CD14-positive monocyte (primary cell): ENCODE data around the gene NBEAL1. TPM values are rescaled to one million over a fixed set of nuclear protein-coding genes. Genes with fewer than 3 reads are reported as not detected.

Experiments used
- DNase-seq, 3 donors: peaks; one replicate each; pipeline ENCODE4 v3.0.0-alpha.2; 2011 to 2022
- H2AFZ ChIP-seq: 2 replicates; pipeline ENCODE4 v1.6.0; 2012; ENCODE audit warnings: mild to moderate bottlenecking, low read depth, low read length, inconsistent platforms; ENCODE audit not compliant: insufficient read depth, poor library complexity, severe bottlenecking
- H3K27ac ChIP-seq, 2 donors: 1 replicate in 1 of 2; 2 replicates in 1 of 2; pipeline ENCODE4 v1.5.1; 2012 to 2013; ENCODE audit warnings: low read length in 2 of 2, control low read depth in 1 of 2, inconsistent platforms in 1 of 2, low read depth in 1 of 2, mild to moderate bottlenecking in 1 of 2
- H3K27me3 ChIP-seq, 2 donors: one replicate each; pipeline versions ENCODE4 v1.6.0 to v1.6.1; 2011 to 2013; ENCODE audit warnings: low read length in 2 of 2; ENCODE audit not compliant: control insufficient read depth in 2 of 2, insufficient read depth in 2 of 2
- H3K36me3 ChIP-seq, 2 donors: replicated peaks in 1 of 2; 1 replicate in 1 of 2; 2 replicates in 1 of 2; pipeline versions ENCODE4 v1.5.1 to v1.6.1; 2012 to 2013; ENCODE audit warnings: low read length in 2 of 2, control low read depth in 1 of 2, inconsistent platforms in 1 of 2, mild to moderate bottlenecking in 1 of 2; ENCODE audit not compliant: insufficient read depth in 2 of 2, control insufficient read depth in 1 of 2
- H3K4me1 ChIP-seq, 2 donors: 1 replicate in 1 of 2; 2 replicates in 1 of 2; pipeline versions ENCODE4 v1.5.1 to v1.6.1; 2012 to 2013; ENCODE audit warnings: low read length in 2 of 2, control low read depth in 1 of 2, inconsistent platforms in 1 of 2, mild to moderate bottlenecking in 1 of 2, moderate library complexity in 1 of 2; ENCODE audit not compliant: insufficient read depth in 2 of 2, control insufficient read depth in 1 of 2
- H3K4me2 ChIP-seq: replicated peaks from 2 replicates; pipeline ENCODE3; 2012; ENCODE audit warnings: low read length, moderate library complexity, mild to moderate bottlenecking; ENCODE audit not compliant: poor library complexity, severe bottlenecking; ENCODE audit errors: extremely low read depth
- H3K4me3 ChIP-seq, 3 experiments: fragments of 200-600 bp in 1 of 3; sonication (generic) in 1 of 3; replicated peaks in 1 of 3; 1 replicate in 2 of 3; 2 replicates in 1 of 3; pipeline ENCODE4 v1.5.1; 2011 to 2013; ENCODE audit warnings: low read length in 3 of 3, mild to moderate bottlenecking in 3 of 3, control low read depth in 2 of 3, low read depth in 2 of 3, inconsistent platforms in 1 of 3, moderate library complexity in 1 of 3
- H3K79me2 ChIP-seq: 2 replicates; pipeline ENCODE4 v1.6.0; 2012; ENCODE audit warnings: mild to moderate bottlenecking, control low read depth, inconsistent platforms, low read length, moderate library complexity; ENCODE audit not compliant: insufficient read depth
- H3K9ac ChIP-seq: 2 replicates; pipeline ENCODE4 v1.6.0; 2017; ENCODE audit warnings: low read length, mild to moderate bottlenecking; ENCODE audit not compliant: insufficient read depth, poor library complexity, severe bottlenecking
- H3K9me3 ChIP-seq, 2 donors: replicated peaks in 1 of 2; 1 replicate in 1 of 2; 2 replicates in 1 of 2; pipeline versions ENCODE4 v1.5.1 to v1.6.1; 2012 to 2013; ENCODE audit warnings: low read length in 2 of 2, control low read depth in 1 of 2; ENCODE audit not compliant: control insufficient read depth in 1 of 2, insufficient read depth in 1 of 2
- H4K20me1 ChIP-seq: 2 replicates; pipeline ENCODE4 v1.6.0; 2012; ENCODE audit warnings: mild to moderate bottlenecking, low read length, control low read depth, moderate library complexity; ENCODE audit not compliant: insufficient read depth
- H3K27ac Mint-ChIP-seq, 7 donors: one replicate each; pipeline ENCODE4 v1.8.0; 2020; ENCODE audit warnings: mild to moderate bottlenecking in 7 of 7, mixed read lengths in 7 of 7, moderate library complexity in 6 of 7, inconsistent platforms in 2 of 7
- H3K27me3 Mint-ChIP-seq, 3 donors: one replicate each; pipeline ENCODE4 v1.8.0; 2021 to 2022; ENCODE audit warnings: low read depth in 3 of 3, mild to moderate bottlenecking in 3 of 3, mixed read lengths in 3 of 3, moderate library complexity in 3 of 3, inconsistent platforms in 1 of 3
- H3K36me3 Mint-ChIP-seq, 2 donors: one replicate each; pipeline ENCODE4 v1.8.0; 2020; ENCODE audit warnings: mixed read lengths in 2 of 2, inconsistent platforms in 1 of 2, mild to moderate bottlenecking in 1 of 2
- H3K4me1 Mint-ChIP-seq: one replicate; pipeline ENCODE4 v1.8.0; 2020; ENCODE audit warnings: mild to moderate bottlenecking, mixed read lengths
- H3K4me3 Mint-ChIP-seq, 2 donors: one replicate each; pipeline ENCODE4 v1.8.0; 2020; ENCODE audit warnings: mild to moderate bottlenecking in 2 of 2, mixed read lengths in 2 of 2, moderate library complexity in 1 of 2
- H3K9me3 Mint-ChIP-seq, 7 donors: one replicate each; pipeline ENCODE4 v1.8.0; 2020 to 2022; ENCODE audit warnings: mixed read lengths in 7 of 7, mild to moderate bottlenecking in 6 of 7, moderate library complexity in 6 of 7, inconsistent platforms in 2 of 7
- WGBS: methylation state at CpG from one replicate; pipeline ENCODE4 v1.1.5; 2013; ENCODE audit warnings: missing lambda C conversion rate; ENCODE audit not compliant: insufficient coverage; 5-methylcytosine and 5-hydroxymethylcytosine counted together
- intact Hi-C, 2 donors: fragments of 100-400 bp; cut with micrococcal nuclease; formaldehyde crosslinking; loops; one replicate each; pipeline versions ENCODE4 v1.15.0 to v1.15.1; 2023
- polyA plus RNA-seq, 3 donors: library from polyadenylated mRNA; depleted of rRNA in 1 of 3; unstranded in 2 of 3; stranded (reverse) in 1 of 3; fragments of 300-500 nt in 2 of 3; fragments of >200 nt in 1 of 3; fragmentation: Illumina TruSeq in 2 of 3; gene quantifications; 1 replicate in 2 of 3; 2 replicates in 1 of 3; pipeline ENCODE4 v1.2.3, GENCODE V29; 2012 to 2021
- TF ChIP-seq, protein P1 (sequence below): fragments of 200-600 bp; IDR thresholded peaks from one replicate; pipeline ENCODE4 v1.8.0; 2022; ENCODE audit warnings: antibody characterized with exemption, mild to moderate bottlenecking

Gene NBEAL1
- polyA plus RNA-seq, 3 donors: 2.5 to 5.3 (median 4.4) TPM

DNA sequence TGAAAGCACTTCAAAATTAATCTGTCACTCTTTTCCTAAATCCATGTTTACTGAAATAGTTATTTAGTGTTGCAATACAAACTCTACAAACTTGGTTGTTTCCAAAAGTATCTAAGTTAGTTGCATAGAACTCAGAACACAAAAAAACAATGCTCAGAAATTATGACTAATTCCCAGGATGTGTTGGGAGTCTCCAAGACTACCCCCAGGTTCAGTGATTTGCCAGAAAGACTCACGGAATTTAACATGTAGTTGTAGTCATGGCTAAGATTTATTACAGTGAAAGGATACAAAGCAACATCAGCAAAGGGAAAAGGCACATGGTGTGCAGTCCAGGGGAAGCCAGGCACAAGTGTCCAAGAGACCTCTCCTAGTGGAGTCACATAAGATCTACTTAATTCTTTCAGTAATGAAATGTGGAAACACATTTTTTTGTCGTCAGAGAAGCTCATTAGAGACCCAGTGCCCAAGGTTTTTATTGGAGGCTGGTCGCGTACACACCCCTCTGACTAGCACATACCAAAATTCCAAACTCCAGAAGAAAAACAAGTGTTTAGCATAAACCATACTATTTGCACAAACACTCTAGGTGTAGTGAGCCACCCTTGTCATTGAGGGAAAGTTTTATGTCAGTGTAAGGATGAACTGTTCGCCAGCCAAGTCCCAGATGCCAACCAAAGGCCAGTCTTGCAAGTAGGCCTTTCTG lies 180.8 kb downstream of the NBEAL1 start:
- Histone ChIP-seq H2AFZ (no peak overlapping the region), H3K4me1 (no peaks in the 10 kb centered on the region), H3K79me2 (no peaks in the 10 kb centered on the region), H4K20me1 (no peaks in the 10 kb centered on the region), H3K4me3 (no peak overlapping the region), H3K27ac (no peak overlapping the region), H3K9ac (no peak overlapping the region), H3K36me3 (peaks cover 6 to 22% of the 10 kb centered on the region in 2 donors), H3K4me2 (no peak overlapping the region), H3K9me3 (no peaks in the 10 kb centered on the region), H3K27me3 (no peaks in the 10 kb centered on the region)
- Mint-ChIP-seq H3K36me3 (peaks cover 27 to 45% of the 10 kb centered on the region in 2 donors), H3K4me1 (no peaks in the 10 kb centered on the region), H3K27ac (no peak overlapping the region), H3K27me3 (no peaks in the 10 kb centered on the region), H3K9me3 (peaks cover 0 to 2% (median 0%) of the 10 kb centered on the region in 7 donors), H3K4me3 (no peak overlapping the region)
- TF ChIP-seq, protein P1, sequence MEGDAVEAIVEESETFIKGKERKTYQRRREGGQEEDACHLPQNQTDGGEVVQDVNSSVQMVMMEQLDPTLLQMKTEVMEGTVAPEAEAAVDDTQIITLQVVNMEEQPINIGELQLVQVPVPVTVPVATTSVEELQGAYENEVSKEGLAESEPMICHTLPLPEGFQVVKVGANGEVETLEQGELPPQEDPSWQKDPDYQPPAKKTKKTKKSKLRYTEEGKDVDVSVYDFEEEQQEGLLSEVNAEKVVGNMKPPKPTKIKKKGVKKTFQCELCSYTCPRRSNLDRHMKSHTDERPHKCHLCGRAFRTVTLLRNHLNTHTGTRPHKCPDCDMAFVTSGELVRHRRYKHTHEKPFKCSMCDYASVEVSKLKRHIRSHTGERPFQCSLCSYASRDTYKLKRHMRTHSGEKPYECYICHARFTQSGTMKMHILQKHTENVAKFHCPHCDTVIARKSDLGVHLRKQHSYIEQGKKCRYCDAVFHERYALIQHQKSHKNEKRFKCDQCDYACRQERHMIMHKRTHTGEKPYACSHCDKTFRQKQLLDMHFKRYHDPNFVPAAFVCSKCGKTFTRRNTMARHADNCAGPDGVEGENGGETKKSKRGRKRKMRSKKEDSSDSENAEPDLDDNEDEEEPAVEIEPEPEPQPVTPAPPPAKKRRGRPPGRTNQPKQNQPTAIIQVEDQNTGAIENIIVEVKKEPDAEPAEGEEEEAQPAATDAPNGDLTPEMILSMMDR: no peak
- WGBS: 100% methylated on average over 1 of the region's 5 CpGs
- intact Hi-C loops: no loop called here
- DNase-seq: no peak

DNA sequence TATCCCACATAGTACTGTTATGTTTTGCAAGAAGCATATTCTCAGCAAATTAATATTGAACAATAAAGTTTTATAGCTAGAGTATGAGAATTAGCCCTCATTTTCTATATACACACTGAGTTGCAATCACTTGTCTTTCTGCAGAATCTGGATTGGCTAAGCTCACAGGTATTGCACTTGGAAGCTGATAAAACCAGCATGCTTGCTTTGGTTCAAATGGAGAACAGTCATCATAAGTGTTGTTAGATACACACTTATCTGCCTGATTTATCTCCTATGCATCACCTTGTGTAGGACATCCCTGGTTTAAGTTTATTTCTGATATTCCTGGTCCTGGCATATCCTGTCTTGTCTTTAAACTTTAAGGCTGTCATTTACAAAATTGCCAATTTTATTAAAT lies 186.2 kb downstream of the NBEAL1 start:
- H4K20me1 ChIP-seq: no peaks in the 10 kb centered on the region
- no peak for DNase-seq
- TF ChIP-seq, protein P1: no peak

More for the DNA sequence above, 186.2 kb downstream of the NBEAL1 start:
- Histone ChIP-seq H3K79me2 (no peaks in the 10 kb centered on the region), H3K27me3 (no peaks in the 10 kb centered on the region), H3K4me3 (no peak overlapping the region), H3K4me2 (no peak overlapping the region), H2AFZ (no peak overlapping the region), H3K9ac (no peak overlapping the region), H3K36me3 (peaks cover 0 to 8% of the 10 kb centered on the region in 2 donors), H3K4me1 (no peaks in the 10 kb centered on the region), H3K27ac (no peak overlapping the region), H3K9me3 (no peaks in the 10 kb centered on the region)
- H3K36me3 Mint-ChIP-seq: peaks cover 13 to 29% of the 10 kb centered on the region in 2 donors
- intact Hi-C loops: no loop called here
- H3K27ac Mint-ChIP-seq: no peak overlapping the region
- H3K4me1 Mint-ChIP-seq: no peaks in the 10 kb centered on the region
- peaks cover 0 to 2% (median 0%) of the 10 kb centered on the region in 7 donors for H3K9me3 Mint-ChIP-seq
- no peak overlapping the region for H3K4me3 Mint-ChIP-seq
- H3K27me3 Mint-ChIP-seq: no peaks in the 10 kb centered on the region
